Colon (tissue), 2 donors: Measurements from ENCODE around the gene CCDC78.
"Not testable (repeated sequence)": the region's sequence is repeated elsewhere in the genome, so short reads cannot be mapped to it uniquely, and the experiment has no call there.

Experiments used
- FAIRE-seq: peaks from 2 replicates; lab custom pipeline; 2012; peaks lifted over from hg19 to GRCh38; lab: Jason Lieb, UNC
- donor health status: control.
- donor health status: control.

Gene CCDC78

GRCh38 chr16:760545-761343, 34.5 kb upstream of the CCDC78 start, which contains the start of gene MSLN:
MSLN (plus strand) TSS chr16:760734; CDS start chr16:762681, 1,947 bp downstream.
- no peak for FAIRE-seq

GRCh38 chr16:760065-760464, 33.8 kb upstream of the CCDC78 start:
- FAIRE-seq, result no peak

GRCh38 chr16:759110-759910, 33.1 kb upstream of the CCDC78 start:
- FAIRE-seq, result no peak

GRCh38 chr16:756428-756827, 30.2 kb upstream of the CCDC78 start:
- FAIRE-seq, result no peak

- FAIRE-seq, result no peak
Observed at GRCh38 chr16:754656-755055, 28.4 kb upstream of the CCDC78 start.

GRCh38 chr16:754121-754607, 27.9 kb upstream of the CCDC78 start:
- FAIRE-seq, result not testable (repeated sequence)

- FAIRE-seq, result no peak
Observed at GRCh38 chr16:752007-752312, 25.7 kb upstream of the CCDC78 start.

- FAIRE-seq, result no peak
Observed at GRCh38 chr16:751152-752006, 25.1 kb upstream of the CCDC78 start.

GRCh38 chr16:750485-750884, 24.2 kb upstream of the CCDC78 start:
- FAIRE-seq, result no peak

GRCh38 chr16:749010-749409, 22.8 kb upstream of the CCDC78 start:
- no peak for FAIRE-seq

GRCh38 chr16:747978-748746, 21.9 kb upstream of the CCDC78 start:
- FAIRE-seq, result no peak

- FAIRE-seq, result no peak
Observed at GRCh38 chr16:746637-747036, 20.4 kb upstream of the CCDC78 start.

GRCh38 chr16:745739-746138, 19.5 kb upstream of the CCDC78 start:
- no peak for FAIRE-seq

GRCh38 chr16:743794-744500, 17.7 kb upstream of the CCDC78 start:
- no peak for FAIRE-seq

- not testable (repeated sequence) for FAIRE-seq
Observed at GRCh38 chr16:742894-743293, 16.7 kb upstream of the CCDC78 start.

- FAIRE-seq, result no peak
Observed at GRCh38 chr16:741986-742629, 15.9 kb upstream of the CCDC78 start.

GRCh38 chr16:740764-741505, 14.7 kb upstream of the CCDC78 start, which contains the start of gene CIAO3:
CIAO3 (minus strand) TSS chr16:740997; CDS start chr16:740985, 12 bp downstream.
- FAIRE-seq, result no peak

GRCh38 chr16:740459-740763, 14.2 kb upstream of the CCDC78 start:
- FAIRE-seq, result no peak

- FAIRE-seq, result no peak
Observed at GRCh38 chr16:739560-740458, 13.6 kb upstream of the CCDC78 start.
